ENCODE measurements around the gene AHSA1. TPM values are rescaled to one million over a fixed set of nuclear protein-coding genes. Genes with fewer than 3 reads are reported as not detected.

Gene AHSA1
- polyA plus RNA-seq, 1 of the 3 experiments (the other 2 are of a cell fraction), result 366 TPM

DNA sequence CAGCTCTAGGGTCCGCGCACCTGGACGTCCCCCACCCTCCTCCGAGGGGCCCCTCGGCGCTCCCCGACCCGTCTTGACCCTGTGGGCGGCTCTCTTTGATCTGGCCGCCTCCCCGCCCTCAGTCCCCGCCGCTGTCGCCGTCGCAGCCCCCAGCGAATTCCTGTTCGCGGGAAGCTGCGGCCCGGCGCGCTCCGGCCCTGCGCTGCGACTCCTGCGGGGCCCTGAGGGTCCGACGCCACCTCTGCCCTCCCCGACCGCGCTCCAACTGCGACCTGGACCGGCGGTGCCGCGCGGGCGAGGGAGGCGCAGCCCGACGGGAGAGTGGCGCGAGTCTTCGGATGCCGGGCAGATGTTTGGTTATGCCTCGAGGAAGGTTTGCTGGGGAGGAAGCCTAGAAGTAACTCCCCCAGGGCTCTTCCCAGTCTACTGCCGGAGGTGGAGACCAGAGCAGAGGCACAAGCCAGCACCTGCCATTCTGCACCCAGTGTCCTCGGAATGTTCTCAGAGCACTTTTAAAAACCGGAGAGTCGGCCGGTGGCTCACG lies 41.2 kb downstream of the AHSA1 start (continued):
- TF ChIP-seq TEAD4 (IDR thresholded peaks at IDR 0.05; ENCODE audit: borderline replicate concordance, insufficient read depth), result no peak
- TF ChIP-seq FOSL2 (IDR thresholded peaks at IDR 0.05; ENCODE audit: borderline replicate concordance, low read depth), result no peak
- no peak for TF ChIP-seq FOXJ3 (CRISPR knock-in tag; IDR thresholded peaks at IDR 0.05)
- TF ChIP-seq, protein P1, sequence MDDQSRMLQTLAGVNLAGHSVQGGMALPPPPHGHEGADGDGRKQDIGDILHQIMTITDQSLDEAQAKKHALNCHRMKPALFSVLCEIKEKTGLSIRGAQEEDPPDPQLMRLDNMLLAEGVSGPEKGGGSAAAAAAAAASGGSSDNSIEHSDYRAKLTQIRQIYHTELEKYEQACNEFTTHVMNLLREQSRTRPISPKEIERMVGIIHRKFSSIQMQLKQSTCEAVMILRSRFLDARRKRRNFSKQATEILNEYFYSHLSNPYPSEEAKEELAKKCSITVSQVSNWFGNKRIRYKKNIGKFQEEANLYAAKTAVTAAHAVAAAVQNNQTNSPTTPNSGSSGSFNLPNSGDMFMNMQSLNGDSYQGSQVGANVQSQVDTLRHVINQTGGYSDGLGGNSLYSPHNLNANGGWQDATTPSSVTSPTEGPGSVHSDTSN (IDR thresholded peaks at IDR 0.05), result no peak

DNA sequence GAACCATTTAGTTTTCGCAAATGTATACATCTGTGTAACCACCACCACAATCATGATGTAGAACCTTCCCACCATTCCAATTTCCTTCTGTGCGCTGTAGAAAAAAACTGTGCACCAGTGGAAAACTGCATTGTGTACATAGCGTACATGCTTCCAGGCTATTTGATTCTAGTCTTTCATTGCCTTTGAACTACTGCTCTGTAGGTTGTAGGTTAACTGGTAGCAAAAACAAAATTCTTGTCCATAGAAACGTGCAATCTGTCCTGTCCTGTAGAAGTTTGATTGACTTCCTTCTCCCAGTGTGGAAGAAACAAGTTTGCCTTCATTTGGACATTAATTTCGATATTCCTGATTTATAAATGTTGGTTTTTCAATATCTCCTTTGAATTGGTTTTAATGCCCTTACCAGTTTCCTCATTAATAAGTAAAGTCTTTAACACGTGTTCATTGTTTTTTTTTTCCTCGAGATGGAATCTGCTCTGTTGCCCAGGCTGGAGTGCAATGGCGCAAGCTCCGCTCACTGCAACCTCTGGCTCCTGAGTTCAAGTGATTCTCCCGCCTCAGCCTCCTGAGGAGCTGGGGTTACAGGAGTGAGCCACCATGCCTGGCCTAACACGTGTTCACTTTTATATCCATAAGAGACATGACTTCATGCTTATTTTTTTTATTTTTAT lies 44.4 kb downstream of the AHSA1 start:
- Histone ChIP-seq H3K4me1 (ENCODE audit: control insufficient read depth in 1 of 2, insufficient read depth in 2 of 2, low read depth in 1 of 2, low read length in 1 of 2) (peaks cover 0 to 8% of the 10 kb centered on the region in 2 experiments; a peak in 1 of 4 replicates), H3K36me3 (replicated peaks in 1 of 2; ENCODE audit: control insufficient read depth in 1 of 2, insufficient read depth in 2 of 2, low read length in 1 of 2) (peaks cover 0 to 5% of the 10 kb centered on the region in 2 experiments), H3K9ac (no peak overlapping the region), H3K9me3 (no peaks in the 10 kb centered on the region), H4K20me1 (ENCODE audit: insufficient read depth) (no peaks in the 10 kb centered on the region), H3K4me3 (ENCODE audit: low read depth in 2 of 2, low read length in 1 of 2) (no peak overlapping the region), H3K4me2 (no peak overlapping the region), H3K9me2 (no peaks in the 10 kb centered on the region), H3K27ac (ENCODE audit: low read depth in 2 of 2, low read length in 1 of 2) (no peak overlapping the region), H3K79me2 (ENCODE audit: insufficient read depth) (no peaks in the 10 kb centered on the region), H2AFZ (ENCODE audit: low read depth) (no peak overlapping the region), H3F3A (replicated peaks; ENCODE audit: insufficient read depth) (no peaks in the 10 kb centered on the region), H3K27me3 (ENCODE audit: insufficient read depth) (no peaks in the 10 kb centered on the region; the same call in 1 of the 2 replicates)
- no peak for DNase-seq
- ChIA-PET POLR2A (no interaction called here), CTCF (interaction anchor here (1.0 kb wide), 1 partner anchor 43 kb away, joined by 3 read pairs; no protein-coding TSS in a partner anchor)
- 74% methylated on average over 11 of the region's 11 CpGs for WGBS (ENCODE audit: low lambda C conversion rate)
- no peak for TF ChIP-seq JUND (IDR thresholded peaks at IDR 0.05)
- TF ChIP-seq RXRA (IDR thresholded peaks at IDR 0.05; ENCODE audit: borderline replicate concordance, low read depth), result no peak
- TF ChIP-seq RFX5 (IDR thresholded peaks at IDR 0.05; ENCODE audit: low read length), result no peak
- TF ChIP-seq, protein P2, sequence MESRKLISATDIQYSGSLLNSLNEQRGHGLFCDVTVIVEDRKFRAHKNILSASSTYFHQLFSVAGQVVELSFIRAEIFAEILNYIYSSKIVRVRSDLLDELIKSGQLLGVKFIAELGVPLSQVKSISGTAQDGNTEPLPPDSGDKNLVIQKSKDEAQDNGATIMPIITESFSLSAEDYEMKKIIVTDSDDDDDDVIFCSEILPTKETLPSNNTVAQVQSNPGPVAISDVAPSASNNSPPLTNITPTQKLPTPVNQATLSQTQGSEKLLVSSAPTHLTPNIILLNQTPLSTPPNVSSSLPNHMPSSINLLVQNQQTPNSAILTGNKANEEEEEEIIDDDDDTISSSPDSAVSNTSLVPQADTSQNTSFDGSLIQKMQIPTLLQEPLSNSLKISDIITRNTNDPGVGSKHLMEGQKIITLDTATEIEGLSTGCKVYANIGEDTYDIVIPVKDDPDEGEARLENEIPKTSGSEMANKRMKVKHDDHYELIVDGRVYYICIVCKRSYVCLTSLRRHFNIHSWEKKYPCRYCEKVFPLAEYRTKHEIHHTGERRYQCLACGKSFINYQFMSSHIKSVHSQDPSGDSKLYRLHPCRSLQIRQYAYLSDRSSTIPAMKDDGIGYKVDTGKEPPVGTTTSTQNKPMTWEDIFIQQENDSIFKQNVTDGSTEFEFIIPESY (IDR thresholded peaks at IDR 0.05; ENCODE audit: borderline replicate concordance, low read depth), result no peak
- no peak for TF ChIP-seq YY1 (IDR thresholded peaks at IDR 0.05; ENCODE audit: low read depth)
- TF ChIP-seq CHD2 (IDR thresholded peaks at IDR 0.05; ENCODE audit: low read length, partially characterized antibody), result no peak

DNA sequence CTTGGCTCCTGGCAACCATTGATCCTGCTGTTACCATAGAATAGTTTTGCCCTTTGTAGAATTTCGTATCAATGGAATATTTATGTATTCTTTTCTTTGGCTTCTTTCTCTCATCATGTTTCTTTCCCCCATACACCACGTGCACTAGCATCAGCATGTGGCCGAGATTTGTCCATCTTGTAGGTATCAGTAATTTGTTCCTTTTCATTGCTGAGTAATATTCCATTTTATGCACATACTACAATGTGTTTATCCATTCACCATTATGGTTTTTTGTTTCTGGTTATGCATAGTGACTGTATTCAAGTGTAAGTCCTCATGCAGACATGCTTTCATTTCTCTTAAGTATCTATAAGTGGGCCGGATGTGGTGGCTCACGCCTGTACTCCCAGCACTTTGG lies 45.2 kb downstream of the AHSA1 start:
- Histone ChIP-seq H4K20me1 (ENCODE audit: insufficient read depth) (no peaks in the 10 kb centered on the region), H3K4me3 (ENCODE audit: low read depth in 2 of 2, low read length in 1 of 2) (no peak overlapping the region), H2AFZ (ENCODE audit: low read depth) (no peak overlapping the region), H3K4me2 (no peak overlapping the region), H3F3A (replicated peaks; ENCODE audit: insufficient read depth) (no peaks in the 10 kb centered on the region), H3K27ac (ENCODE audit: low read depth in 2 of 2, low read length in 1 of 2) (no peak overlapping the region), H3K79me2 (ENCODE audit: insufficient read depth) (no peaks in the 10 kb centered on the region), H3K4me1 (ENCODE audit: control insufficient read depth in 1 of 2, insufficient read depth in 2 of 2, low read depth in 1 of 2, low read length in 1 of 2) (peaks cover 0 to 4% of the 10 kb centered on the region in 2 experiments; a peak in 1 of 4 replicates), H3K9me3 (no peaks in the 10 kb centered on the region), H3K27me3 (ENCODE audit: insufficient read depth) (no peaks in the 10 kb centered on the region; the same call in 1 of the 2 replicates), H3K9ac (no peak overlapping the region), H3K36me3 (replicated peaks in 1 of 2; ENCODE audit: control insufficient read depth in 1 of 2, insufficient read depth in 2 of 2, low read length in 1 of 2) (peaks cover 0 to 6% of the 10 kb centered on the region in 2 experiments), H3K9me2 (no peaks in the 10 kb centered on the region)
- ChIA-PET POLR2A (no interaction called here), CTCF (no interaction called here)
- WGBS (ENCODE audit: low lambda C conversion rate), result 97% methylated on average over 5 of the region's 5 CpGs
- DNase-seq, result no peak
- TF ChIP-seq GABPA (IDR thresholded peaks at IDR 0.05; ENCODE audit: low read depth) (no peak), SMC3 (IDR thresholded peaks at IDR 0.05; ENCODE audit: low read depth, low read length) (no peak), CHD2 (IDR thresholded peaks at IDR 0.05; ENCODE audit: low read length, partially characterized antibody) (no peak), EZH2phosphoT487 (IDR thresholded peaks at IDR 0.05; ENCODE audit: borderline replicate concordance, low read depth) (no peak), MXI1 (IDR thresholded peaks at IDR 0.05; ENCODE audit: low read depth, low read length) (no peak)
- TF ChIP-seq, protein P3, sequence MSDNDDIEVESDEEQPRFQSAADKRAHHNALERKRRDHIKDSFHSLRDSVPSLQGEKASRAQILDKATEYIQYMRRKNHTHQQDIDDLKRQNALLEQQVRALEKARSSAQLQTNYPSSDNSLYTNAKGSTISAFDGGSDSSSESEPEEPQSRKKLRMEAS (IDR thresholded peaks at IDR 0.05; ENCODE audit: low read depth), result no peak

All from SK-N-SH (cell line).